Uterus (tissue), 4 donors: ENCODE data around the gene SPRYD7. TPM values are rescaled to one million over a fixed set of nuclear protein-coding genes. Genes with fewer than 3 reads are reported as not detected.

Experiments used
- DNase-seq, 2 donors: peaks; one replicate each; pipeline ENCODE4 v3.0.0-alpha.2; 2019 to 2020
- H3K27ac ChIP-seq, 2 donors: fragments of 200-600 bp; sonication (generic); 1 replicate in 1 of 2; 2 replicates in 1 of 2; pipeline ENCODE4 v1.5.1; 2016 to 2018
- H3K27me3 ChIP-seq, 2 donors: fragments of 200-600 bp; sonication (generic); one replicate each; pipeline ENCODE4 v1.5.1; 2018 to 2019; ENCODE audit warnings: control low read depth in 1 of 2
- H3K36me3 ChIP-seq, 2 donors: fragments of 200-600 bp; sonication (generic); one replicate each; pipeline ENCODE4 v1.5.1; 2019; ENCODE audit warnings: control low read depth in 1 of 2
- H3K4me1 ChIP-seq, 2 donors: fragments of 200-600 bp; sonication (generic); one replicate each; pipeline ENCODE4 v1.5.1; 2018 to 2019; ENCODE audit warnings: control low read depth in 1 of 2
- H3K4me3 ChIP-seq, 2 donors: fragments of 200-600 bp; sonication (generic); 1 replicate in 1 of 2; 2 replicates in 1 of 2; pipeline ENCODE4 v1.5.1; 2018 to 2019; ENCODE audit warnings: mild to moderate bottlenecking in 1 of 2
- H3K9me3 ChIP-seq, 2 donors: fragments of 200-600 bp; sonication (generic); one replicate each; pipeline ENCODE4 v1.5.1; 2019; ENCODE audit warnings: control low read depth in 1 of 2
- POLR2A ChIP-seq, 2 donors: fragments of 450-650 bp; IDR thresholded peaks; one replicate each; pipeline ENCODE4 v1.6.1; 2016; ENCODE audit warnings: antibody characterized with exemption in 2 of 2, mild to moderate bottlenecking in 1 of 2, moderate library complexity in 1 of 2
- intact Hi-C: fragments of 100-400 bp; cut with DNase I; formaldehyde crosslinking; loops from one replicate; pipeline ENCODE4 v1.15.1; 2023; ENCODE audit warnings: low total_unique reads
- small RNA-seq: library from RNA; depleted of rRNA; stranded (forward); fragments of <200 nt; gene quantifications from one replicate; pipeline ENCODE3, GENCODE V24; 2016
- total RNA-seq, 4 donors: library from RNA; depleted of rRNA in 3 of 4; stranded (reverse); fragments of >200 nt in 3 of 4; gene quantifications; one replicate each; pipeline versions ENCODE4 v1.1.0 to v1.2.4, GENCODE V29; 2014 to 2023
- TF ChIP-seq, protein P1 (sequence below), 4 experiments: fragments of 200-600 bp in 2 of 4; fragments of 450-650 bp in 2 of 4; sonication (generic) in 2 of 4; IDR thresholded peaks; one replicate each; pipeline ENCODE4 v1.5.1; 2016 to 2019; ENCODE audit warnings: antibody characterized with exemption in 4 of 4, mild to moderate bottlenecking in 2 of 4, moderate library complexity in 1 of 4
- donor health status: DM: yes; HTN: yes; CAD: no.

SPRYD7 gene
- total RNA-seq, 4 donors from 2014 or later: 0.59 to 10.2 (median 4.3) TPM

DNA sequence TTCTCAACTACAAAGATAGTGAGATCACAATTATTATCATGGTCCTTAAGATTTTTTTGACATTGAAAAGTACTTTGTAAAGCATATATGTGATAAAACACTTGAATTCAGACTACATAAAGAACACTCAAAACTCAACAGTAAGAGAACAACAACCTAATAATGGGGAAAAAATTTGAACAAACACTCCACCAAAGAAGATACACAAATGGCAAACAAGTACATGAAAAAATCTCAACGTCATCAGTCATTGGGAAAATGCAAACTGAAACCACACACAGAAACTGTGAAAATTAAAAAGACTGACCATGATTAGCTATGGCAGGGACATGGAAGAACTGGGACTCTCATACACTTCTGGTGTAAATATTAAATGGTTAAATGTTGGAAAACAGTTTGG lies 70.9 kb downstream of the SPRYD7 start:
- H3K36me3 ChIP-seq: no peaks in the 10 kb centered on the region
- intact Hi-C loops: no loop called here
- no peaks in the 10 kb centered on the region for H3K27me3 ChIP-seq
- no peaks in the 10 kb centered on the region for H3K9me3 ChIP-seq
- no peak for TF ChIP-seq POLR2A (IDR thresholded peaks at IDR 0.05)
- TF ChIP-seq, protein P1, sequence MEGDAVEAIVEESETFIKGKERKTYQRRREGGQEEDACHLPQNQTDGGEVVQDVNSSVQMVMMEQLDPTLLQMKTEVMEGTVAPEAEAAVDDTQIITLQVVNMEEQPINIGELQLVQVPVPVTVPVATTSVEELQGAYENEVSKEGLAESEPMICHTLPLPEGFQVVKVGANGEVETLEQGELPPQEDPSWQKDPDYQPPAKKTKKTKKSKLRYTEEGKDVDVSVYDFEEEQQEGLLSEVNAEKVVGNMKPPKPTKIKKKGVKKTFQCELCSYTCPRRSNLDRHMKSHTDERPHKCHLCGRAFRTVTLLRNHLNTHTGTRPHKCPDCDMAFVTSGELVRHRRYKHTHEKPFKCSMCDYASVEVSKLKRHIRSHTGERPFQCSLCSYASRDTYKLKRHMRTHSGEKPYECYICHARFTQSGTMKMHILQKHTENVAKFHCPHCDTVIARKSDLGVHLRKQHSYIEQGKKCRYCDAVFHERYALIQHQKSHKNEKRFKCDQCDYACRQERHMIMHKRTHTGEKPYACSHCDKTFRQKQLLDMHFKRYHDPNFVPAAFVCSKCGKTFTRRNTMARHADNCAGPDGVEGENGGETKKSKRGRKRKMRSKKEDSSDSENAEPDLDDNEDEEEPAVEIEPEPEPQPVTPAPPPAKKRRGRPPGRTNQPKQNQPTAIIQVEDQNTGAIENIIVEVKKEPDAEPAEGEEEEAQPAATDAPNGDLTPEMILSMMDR (IDR thresholded peaks at IDR 0.05): no peak
- no peak overlapping the region for H3K4me3 ChIP-seq
- no peak overlapping the region for H3K27ac ChIP-seq
- no peaks in the 10 kb centered on the region for H3K4me1 ChIP-seq
- DNase-seq: no peak

DNA sequence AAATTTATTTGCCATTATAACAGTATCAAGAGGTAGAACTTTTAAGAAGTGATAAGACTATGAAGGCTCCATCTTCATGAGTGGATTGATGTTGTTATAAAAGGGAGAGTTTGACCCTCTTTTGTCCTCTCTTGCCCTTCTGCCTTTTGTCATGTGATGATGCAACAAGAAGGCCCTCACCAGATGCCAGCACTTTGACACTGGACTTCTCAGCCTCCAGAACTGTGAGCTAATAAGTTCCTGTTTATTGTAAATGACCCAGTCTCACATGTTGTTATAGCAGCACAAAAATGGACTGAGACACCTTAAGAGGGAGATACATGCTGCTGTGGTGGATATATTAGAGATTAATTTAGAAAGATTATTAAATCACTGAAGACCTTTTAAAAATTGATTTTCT lies 71.6 kb downstream of the SPRYD7 start:
- TF ChIP-seq POLR2A (IDR thresholded peaks at IDR 0.05): no peak
- TF ChIP-seq, protein P1 (IDR thresholded peaks at IDR 0.05): no peak
- DNase-seq: no peak
- H3K9me3 ChIP-seq: no peaks in the 10 kb centered on the region
- H3K4me3 ChIP-seq: no peak overlapping the region
- intact Hi-C loops: no loop called here
- H3K4me1 ChIP-seq: no peaks in the 10 kb centered on the region
- H3K27me3 ChIP-seq: no peaks in the 10 kb centered on the region
- H3K27ac ChIP-seq: no peak overlapping the region
- no peaks in the 10 kb centered on the region for H3K36me3 ChIP-seq

Small RNA genes within 50 kb of the gene (small RNA-seq; reads per million reads assigned to genes)
- gene RNY4P30 (not detected), gene RNY4P9 (3.2 reads per million, percentile 82 among the genes with 10 or more reads in this experiment)

Other genes with a start within 250 kb of the SPRYD7 start
- gene EBPL, start 244.9 kb downstream of the SPRYD7 start, total RNA-seq: 10 to 100 TPM; 47.0 to 99.4 (median 79.7) TPM
- gene KPNA3, start 143.7 kb downstream of the SPRYD7 start, total RNA-seq: 10 to 100 TPM in 3 of 4 donors, 1 to 10 TPM in 1; 9.1 to 49.2 (median 30.3) TPM
- 10 to 100 TPM; 19.7 to 54.5 (median 31.0) TPM for gene TRIM13, start 60.7 kb upstream of the SPRYD7 start, total RNA-seq
- gene KCNRG, start 79.1 kb upstream of the SPRYD7 start, total RNA-seq: 1 to 10 TPM in 2 of 4 donors, under 1 TPM in 1, not detected in 1; 0.51 to 6.4 (median 1.7) TPM